Ishikawa (cell line): ENCODE data around the gene ZBTB16.

Source experiments
- EP300 ChIP-seq: IDR thresholded peaks from 2 replicates; pipeline ENCODE4 v1.6.1; 2012; ENCODE audit warnings: borderline replicate concordance
- FOXM1 ChIP-seq: IDR thresholded peaks from 2 replicates; pipeline ENCODE4 v1.6.1; 2012; ENCODE audit warnings: low read depth, borderline replicate concordance
- RAD21 ChIP-seq: IDR thresholded peaks from 2 replicates; pipeline ENCODE4 v1.6.1; 2012; ENCODE audit warnings: low read depth
- REST ChIP-seq: IDR thresholded peaks from 2 replicates; pipeline ENCODE4 v1.6.1; 2012; ENCODE audit warnings: low read depth, mild to moderate bottlenecking
- TAF1 ChIP-seq: IDR thresholded peaks from 2 replicates; pipeline ENCODE4 v1.6.1; 2012; ENCODE audit warnings: low read depth, mild to moderate bottlenecking
- ZBTB7A ChIP-seq: IDR thresholded peaks from 2 replicates; pipeline ENCODE4 v1.6.1; 2012; ENCODE audit warnings: low read depth

DNA sequence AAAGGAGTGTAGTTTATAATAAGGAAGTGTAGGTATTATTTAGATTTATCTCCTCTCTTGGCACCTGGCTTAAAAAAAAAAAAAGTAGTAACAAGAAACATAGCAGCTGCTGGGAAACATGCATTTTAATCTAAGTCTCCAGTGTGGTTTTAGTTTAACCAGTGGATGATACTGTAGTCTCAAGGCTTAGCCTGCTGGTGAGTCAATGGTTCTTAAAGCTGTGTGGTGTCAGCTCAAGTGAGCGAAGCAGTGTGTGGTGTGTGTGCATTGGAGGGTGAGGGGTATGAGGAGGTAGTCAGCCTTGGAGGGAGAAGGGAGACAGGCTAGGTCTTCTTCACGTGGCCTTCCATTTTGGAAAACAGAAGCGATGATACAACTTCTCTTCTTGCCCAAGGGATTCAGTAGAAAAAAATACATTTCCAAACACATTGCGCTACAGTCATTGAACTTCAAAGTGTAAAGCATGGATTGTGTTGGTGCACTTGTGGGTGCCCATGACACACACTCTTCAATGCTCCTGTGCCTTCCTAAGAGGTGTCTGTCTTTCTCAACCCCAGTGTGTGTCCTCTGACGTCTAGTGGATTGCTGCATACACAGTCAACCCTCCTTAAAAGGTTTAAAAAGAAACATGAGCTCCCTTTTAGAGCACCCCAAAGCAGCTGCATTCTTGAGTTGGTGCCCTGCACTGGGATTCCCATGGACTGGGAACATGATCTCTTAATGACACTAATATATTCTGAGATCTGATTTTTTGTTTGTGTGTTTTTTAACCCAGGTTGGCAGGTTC, 40.1 kb downstream of the ZBTB16 start:
- TF ChIP-seq EP300 (no peak), RAD21 (no peak), REST (no peak), TAF1 (no peak), ZBTB7A (no peak), FOXM1 (no peak)
